Epithelial cell of proximal tubule (primary cell): ENCODE data around the gene TNFAIP8. TPM values are rescaled to one million over a fixed set of nuclear protein-coding genes. Genes with fewer than 3 reads are reported as not detected.

Source experiments
- DNase-seq: peaks from one replicate; pipeline ENCODE4 v3.0.0-alpha.2; 2011; ENCODE audit warnings: low read depth
- H3K4me3 ChIP-seq: 2 replicates; pipeline ENCODE4 v1.5.1; 2011; ENCODE audit warnings: low read depth, mild to moderate bottlenecking, low read length
- total RNA-seq: library from RNA; depleted of rRNA; stranded (reverse); fragments of >200 nt; gene quantifications from 2 replicates; pipeline ENCODE4 v1.2.3, GENCODE V29; 2015
- TF ChIP-seq, protein P1 (sequence below): conservative IDR thresholded peaks from 2 replicates; pipeline ENCODE4 v1.5.1; 2012; ENCODE audit warnings: low read depth, mild to moderate bottlenecking, low read length

The TNFAIP8 gene
- total RNA-seq, 1 donor from 2014 or later, result 60.9 TPM

- TF ChIP-seq, protein P1, sequence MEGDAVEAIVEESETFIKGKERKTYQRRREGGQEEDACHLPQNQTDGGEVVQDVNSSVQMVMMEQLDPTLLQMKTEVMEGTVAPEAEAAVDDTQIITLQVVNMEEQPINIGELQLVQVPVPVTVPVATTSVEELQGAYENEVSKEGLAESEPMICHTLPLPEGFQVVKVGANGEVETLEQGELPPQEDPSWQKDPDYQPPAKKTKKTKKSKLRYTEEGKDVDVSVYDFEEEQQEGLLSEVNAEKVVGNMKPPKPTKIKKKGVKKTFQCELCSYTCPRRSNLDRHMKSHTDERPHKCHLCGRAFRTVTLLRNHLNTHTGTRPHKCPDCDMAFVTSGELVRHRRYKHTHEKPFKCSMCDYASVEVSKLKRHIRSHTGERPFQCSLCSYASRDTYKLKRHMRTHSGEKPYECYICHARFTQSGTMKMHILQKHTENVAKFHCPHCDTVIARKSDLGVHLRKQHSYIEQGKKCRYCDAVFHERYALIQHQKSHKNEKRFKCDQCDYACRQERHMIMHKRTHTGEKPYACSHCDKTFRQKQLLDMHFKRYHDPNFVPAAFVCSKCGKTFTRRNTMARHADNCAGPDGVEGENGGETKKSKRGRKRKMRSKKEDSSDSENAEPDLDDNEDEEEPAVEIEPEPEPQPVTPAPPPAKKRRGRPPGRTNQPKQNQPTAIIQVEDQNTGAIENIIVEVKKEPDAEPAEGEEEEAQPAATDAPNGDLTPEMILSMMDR, result no peak
Measured at GRCh38 chr5:119313658-119314605, 41.9 kb upstream of the TNFAIP8 start.

DNA sequence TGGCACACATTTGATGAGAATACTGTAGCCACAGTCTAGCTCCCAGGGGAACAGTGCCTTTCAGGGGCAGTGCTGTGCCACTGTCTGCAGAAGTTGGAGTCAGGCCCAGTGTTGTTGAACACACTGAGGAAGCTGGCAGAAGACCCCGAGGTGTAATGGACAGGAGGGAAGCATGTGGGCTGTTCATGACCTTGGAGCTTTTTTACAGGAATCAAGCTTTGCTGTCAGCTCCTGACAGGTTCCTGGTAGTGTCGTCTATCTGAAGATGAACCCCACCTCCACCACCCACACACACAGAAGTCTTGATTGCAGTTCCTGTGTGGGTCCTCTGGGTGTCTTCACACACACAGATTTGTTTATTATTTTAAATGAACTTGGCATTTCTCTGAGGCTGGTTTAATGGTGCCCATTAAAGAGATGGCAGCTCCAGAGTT is 40.3 kb upstream of the TNFAIP8 start:
- TF ChIP-seq, protein P1, result peak; percentile 58
- DNase-seq, result no peak
- H3K4me3 ChIP-seq, result no peak overlapping the region

More at GRCh38 chr5:119313658-119314605, 41.9 kb upstream of the TNFAIP8 start:
- H3K4me3 ChIP-seq, result no peak overlapping the region
- no peak for DNase-seq

- TF ChIP-seq, protein P1, result no peak
- no peak for DNase-seq
Measured at GRCh38 chr5:119316086-119316485, 39.7 kb upstream of the TNFAIP8 start.

DNA sequence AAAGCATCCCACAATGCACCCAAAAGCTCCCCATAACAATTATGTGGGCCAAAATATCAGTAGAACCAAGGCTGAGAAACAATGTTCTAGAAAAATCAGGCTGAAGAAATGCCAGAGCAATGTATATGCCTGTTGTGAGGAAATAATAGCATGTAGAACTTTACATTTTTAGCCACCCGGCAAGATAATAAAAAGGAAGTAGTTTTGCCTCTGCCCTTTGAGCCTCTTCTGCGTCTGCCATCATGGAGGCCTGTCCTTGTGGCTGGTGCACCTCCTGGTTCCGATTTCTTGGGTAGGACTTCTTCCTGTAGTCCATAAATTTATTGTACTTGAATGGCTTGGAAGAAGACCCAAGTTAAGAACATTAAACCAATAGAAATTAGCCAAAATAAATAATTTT is 38.9 kb upstream of the TNFAIP8 start:
- DNase-seq, result no peak
- TF ChIP-seq, protein P1, result no peak
- no peak overlapping the region for H3K4me3 ChIP-seq

More at GRCh38 chr5:119316086-119316485, 39.7 kb upstream of the TNFAIP8 start:
- no peak overlapping the region for H3K4me3 ChIP-seq

DNA sequence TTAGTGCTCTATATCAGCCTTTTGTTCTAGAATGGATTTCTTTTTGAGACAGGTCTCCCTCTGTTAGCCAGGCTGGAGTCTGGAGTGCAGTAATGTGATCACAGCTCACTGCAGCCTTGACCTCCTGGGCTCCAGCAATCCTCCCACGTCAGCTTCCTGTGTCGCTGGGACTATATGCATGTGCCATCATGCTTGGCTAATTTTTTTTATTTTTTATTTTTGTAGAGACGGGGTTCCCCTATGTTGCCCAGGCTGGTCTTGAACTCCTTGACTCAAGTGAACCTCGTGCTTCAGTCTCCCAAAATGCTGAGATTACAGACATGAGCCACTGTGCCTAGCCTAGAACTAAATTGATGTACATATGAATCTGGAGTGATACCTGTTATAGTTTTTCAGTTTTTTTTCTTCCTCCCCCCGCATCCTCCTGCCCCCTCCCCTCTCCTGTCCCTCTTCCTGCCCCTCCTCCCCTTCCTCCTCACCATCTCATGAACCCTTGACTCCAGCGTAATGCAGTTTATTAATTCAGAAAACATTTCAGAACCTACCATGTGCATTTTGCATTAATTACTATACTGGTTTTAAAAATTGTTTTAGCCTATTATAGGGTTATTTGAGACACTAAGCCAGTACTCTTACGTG is 37.4 kb upstream of the TNFAIP8 start:
- H3K4me3 ChIP-seq, result no peak overlapping the region
- TF ChIP-seq, protein P1, result no peak
- no peak for DNase-seq

DNA sequence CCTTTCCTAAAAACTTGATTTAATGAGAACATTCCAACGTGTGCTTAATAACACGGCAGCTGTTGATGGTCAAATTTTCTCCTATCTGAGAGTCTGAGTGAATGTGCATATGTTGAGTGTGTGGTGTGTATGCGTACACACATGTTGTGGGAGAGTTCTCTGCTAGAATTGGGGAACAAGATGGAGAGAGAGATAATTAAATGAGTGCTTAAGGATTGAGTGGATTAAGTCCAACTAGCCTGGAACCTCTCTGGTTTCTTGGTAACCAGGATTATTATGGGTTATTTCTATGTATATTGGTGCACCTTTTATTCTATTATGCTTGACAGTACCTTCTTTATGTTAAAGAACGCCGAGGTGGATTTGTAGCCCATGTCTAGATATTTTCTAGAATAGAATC is 36.4 kb upstream of the TNFAIP8 start:
- TF ChIP-seq, protein P1, result no peak
- H3K4me3 ChIP-seq, result no peak overlapping the region
- no peak for DNase-seq
